Muscle of arm (tissue), 14 donors: ENCODE measurements around the gene ENTPD6. TPM values are rescaled to one million over a fixed set of nuclear protein-coding genes. Genes with fewer than 3 reads are reported as not detected.
A peak's percentile ranks its signal among the peaks of the same experiment; 100 is the strongest.
"Not testable (repeated sequence)": the region's sequence is repeated elsewhere in the genome, so short reads cannot be mapped to it uniquely, and the experiment has no call there.

Source experiments
- DNase-seq: peaks from one replicate; pipeline ENCODE4 v3.0.0-alpha.2; 2013
- long read RNA-seq, 11 donors: transcript quantifications; one replicate each; lab custom pipeline, GENCODE V29; 2026
- polyA plus RNA-seq, 12 donors: library from polyadenylated mRNA; unstranded; fragments of 120-200 nt; gene quantifications; one replicate each; pipeline ENCODE4 v1.2.1, GENCODE V29; 2013; ENCODE audit not compliant: insufficient read length in 12 of 12

Gene ENTPD6
- polyA plus RNA-seq: 10 to 100 TPM in 11 of 12 donors, not detected in 1; 25.2 to 73.1 (median 31.2) TPM
- long read RNA-seq, donor 1, partial matches to known transcripts: 0 of 12 reads
- long read RNA-seq, donor 1, other reads (novel, unspliced or antisense): 0 of 12 reads
- long read RNA-seq, donor 2, transcript ENTPD6-201 (14 exons, 2,708 nt): major isoform, 5 of 8 reads
- long read RNA-seq, donor 2, partial matches to known transcripts: 0 of 8 reads
- long read RNA-seq, donor 2, other reads (novel, unspliced or antisense): 0 of 8 reads
- long read RNA-seq, donor 3, partial matches to known transcripts: 0 of 2 reads
- long read RNA-seq, donor 3, other reads (novel, unspliced or antisense): 0 of 2 reads
- long read RNA-seq, donor 4, partial matches to known transcripts: 0 of 3 reads
- long read RNA-seq, donor 4, other reads (novel, unspliced or antisense): 0 of 3 reads
- long read RNA-seq, donor 5, partial matches to known transcripts: 0 of 7 reads
- long read RNA-seq, donor 5, other reads (novel, unspliced or antisense): 0 of 7 reads
- long read RNA-seq, donor 6, partial matches to known transcripts: 0 of 1 reads
- long read RNA-seq, donor 6, other reads (novel, unspliced or antisense): 0 of 1 reads
- long read RNA-seq, donor 7, partial matches to known transcripts: 0 of 3 reads
- long read RNA-seq, donor 7, other reads (novel, unspliced or antisense): 0 of 3 reads
- long read RNA-seq, donor 8, transcript ENTPD6-201 (14 exons, 2,708 nt): major isoform, 6 of 20 reads
- long read RNA-seq, donor 8, partial matches to known transcripts: 11 of 20 reads
- long read RNA-seq, donor 8, other reads (novel, unspliced or antisense): 0 of 20 reads
- long read RNA-seq, donor 9: 0 reads
- long read RNA-seq, donor 10, partial matches to known transcripts: 0 of 7 reads
- long read RNA-seq, donor 10, other reads (novel, unspliced or antisense): 0 of 7 reads
- long read RNA-seq, donor 11, partial matches to known transcripts: 0 of 6 reads
- long read RNA-seq, donor 11, other reads (novel, unspliced or antisense): 0 of 6 reads

DNA sequence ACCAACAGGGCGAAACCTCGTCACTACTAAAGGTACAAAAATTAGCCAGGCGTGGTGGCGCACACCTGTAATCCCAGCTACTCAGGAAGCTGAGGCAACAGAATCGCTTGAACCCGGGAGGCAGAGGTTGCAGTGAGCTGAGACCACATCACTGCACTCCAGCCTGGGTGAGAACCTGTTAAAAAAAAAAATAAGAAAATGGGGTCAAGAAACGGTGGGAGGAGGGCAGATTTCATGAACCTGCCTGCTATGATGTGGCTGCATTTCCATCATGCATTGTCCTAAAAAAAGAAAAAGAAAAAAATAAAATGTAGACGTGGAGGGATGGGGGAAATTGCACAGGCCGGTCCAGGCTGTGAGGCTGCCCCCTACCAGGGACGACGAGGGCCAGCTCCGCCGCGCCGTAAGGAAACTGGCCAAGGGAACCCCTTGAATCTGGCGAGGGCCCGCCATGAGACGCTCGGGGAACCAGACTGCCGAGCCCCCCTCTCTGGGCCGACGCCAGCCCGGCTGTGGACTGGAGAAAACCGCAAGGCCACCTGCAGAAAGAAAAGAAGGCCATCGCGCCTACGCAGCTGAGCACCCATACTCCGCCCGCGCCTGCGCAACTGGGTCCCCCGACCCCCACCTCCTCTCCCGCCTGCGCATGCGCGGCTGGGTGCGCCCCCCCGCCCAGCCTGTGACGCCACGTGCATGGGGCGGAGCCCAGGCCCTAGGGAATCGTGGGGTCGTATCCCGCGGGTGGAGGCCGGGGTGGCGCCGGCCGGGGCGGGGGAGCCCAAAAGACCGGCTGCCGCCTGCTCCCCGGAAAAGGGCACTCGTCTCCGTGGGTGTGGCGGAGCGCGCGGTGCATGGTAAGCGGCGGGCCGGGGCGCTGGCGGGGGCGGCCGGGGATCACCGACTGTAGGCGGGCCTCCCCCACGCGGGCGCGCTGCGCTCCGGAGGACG, at the start of gene ENTPD6:
Gene ENTPD6 (plus strand): TSS at position 699 of the 948 bp plus-strand sequence. CDS start 10,825 bp downstream, outside the sequence.
- DNase-seq: peak; percentile 92

- no peak for DNase-seq
These were observed 48.5 kb upstream of the ENTPD6 start for GRCh38 chr20:25146976-25147375.

GRCh38 chr20:25147716-25148115, 47.8 kb upstream of the ENTPD6 start:
- no peak for DNase-seq

DNA sequence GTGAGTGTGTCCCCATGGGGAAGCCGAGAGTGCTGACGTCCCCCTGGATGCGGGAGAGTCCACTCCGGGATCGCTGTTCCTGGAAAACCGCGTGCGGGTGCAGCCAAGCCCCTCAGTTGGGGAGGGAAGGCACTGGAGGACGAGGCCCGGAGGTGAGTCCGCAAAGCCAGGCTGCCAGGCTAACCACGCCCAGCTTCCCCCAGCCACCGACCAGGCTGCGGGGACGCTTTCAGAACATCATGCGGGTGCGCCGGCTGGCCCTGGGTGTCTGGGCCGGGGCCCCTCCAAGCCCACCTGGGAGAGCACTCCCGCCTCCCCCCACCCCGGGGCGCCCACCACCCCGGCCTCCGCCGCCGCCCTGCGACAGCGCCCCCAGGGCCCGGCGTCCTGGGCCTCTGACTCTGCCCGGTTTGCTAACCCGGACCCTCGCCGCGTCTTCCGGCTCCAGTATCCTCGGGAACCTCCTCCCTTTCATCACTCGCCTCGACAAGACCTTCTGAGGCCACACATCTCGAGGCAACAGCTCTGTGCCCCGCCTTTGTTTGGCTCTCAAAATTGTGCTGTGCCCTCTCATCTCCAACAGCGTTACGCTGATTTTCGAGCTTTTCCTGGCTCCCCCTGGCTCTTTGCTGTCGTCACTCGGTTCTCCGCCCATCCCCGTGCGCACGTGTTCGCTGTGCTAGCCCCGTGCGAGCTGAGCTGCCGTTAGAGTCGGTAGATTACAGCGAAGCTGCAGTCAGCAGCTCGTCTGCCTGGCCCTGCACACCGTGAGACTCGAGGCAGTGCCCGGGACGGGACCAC, 47.1 kb upstream of the ENTPD6 start:
- peak; percentile 34 for DNase-seq

GRCh38 chr20:25148982-25149846, 46.3 kb upstream of the ENTPD6 start:
- DNase-seq: no peak

DNA sequence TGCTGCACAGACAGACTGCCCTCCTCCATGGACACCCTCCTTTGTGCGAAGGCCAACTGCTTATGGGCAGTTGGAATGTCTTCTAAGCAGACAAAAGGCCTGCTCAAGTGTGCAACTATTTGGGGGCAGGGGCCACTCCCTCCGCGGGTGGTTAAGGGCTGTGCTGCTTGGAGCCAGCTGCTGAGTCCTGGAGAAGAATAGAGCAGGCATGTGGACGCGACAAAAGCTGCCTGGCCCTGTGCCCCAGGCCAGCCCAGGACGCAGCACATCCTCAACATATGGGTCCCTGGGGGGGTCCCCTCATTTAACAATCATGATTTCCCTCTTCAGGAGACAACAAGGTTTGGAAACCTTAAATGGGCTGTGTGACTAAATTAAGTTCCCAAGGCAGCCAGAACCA, 45.5 kb upstream of the ENTPD6 start:
- DNase-seq: no peak

DNA sequence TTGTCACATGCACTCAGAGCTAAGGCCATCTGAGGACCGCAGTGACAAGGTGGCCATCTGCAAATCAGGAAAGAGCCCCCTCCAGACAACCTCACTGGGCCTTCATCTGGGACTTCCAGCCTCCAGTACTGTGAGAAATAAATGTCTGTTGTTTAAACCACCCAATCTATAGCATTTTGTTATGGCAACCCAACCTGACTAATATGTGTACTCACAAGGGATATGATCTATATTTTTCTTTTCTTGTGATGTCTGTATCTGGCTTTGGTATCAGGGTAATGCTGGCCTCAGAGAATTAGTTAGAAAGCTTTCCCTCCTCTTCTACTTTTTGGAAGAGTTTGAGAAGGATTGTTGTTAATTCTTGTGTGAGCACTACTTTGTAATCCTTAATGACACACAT, 37.5 kb upstream of the ENTPD6 start:
- DNase-seq: no peak

DNA sequence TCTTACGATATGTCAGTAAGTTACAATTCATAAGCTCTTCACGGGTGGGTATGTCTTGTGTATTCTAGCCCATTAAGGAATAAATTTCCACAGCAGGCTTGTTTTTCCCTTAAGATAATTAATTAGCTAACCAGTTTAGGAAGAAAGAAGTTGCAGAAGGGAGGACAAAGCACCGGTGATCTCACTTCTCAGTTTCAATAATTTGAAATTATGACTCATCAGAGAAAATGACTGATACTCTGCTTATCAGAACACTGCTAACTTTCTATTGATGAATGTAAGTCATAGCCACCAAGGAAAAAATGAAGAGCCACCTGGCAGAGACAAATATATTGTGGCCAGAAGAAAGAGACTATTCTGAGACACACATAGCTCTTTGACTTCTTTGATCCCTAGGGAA, 35.0 kb upstream of the ENTPD6 start:
- no peak for DNase-seq

DNA sequence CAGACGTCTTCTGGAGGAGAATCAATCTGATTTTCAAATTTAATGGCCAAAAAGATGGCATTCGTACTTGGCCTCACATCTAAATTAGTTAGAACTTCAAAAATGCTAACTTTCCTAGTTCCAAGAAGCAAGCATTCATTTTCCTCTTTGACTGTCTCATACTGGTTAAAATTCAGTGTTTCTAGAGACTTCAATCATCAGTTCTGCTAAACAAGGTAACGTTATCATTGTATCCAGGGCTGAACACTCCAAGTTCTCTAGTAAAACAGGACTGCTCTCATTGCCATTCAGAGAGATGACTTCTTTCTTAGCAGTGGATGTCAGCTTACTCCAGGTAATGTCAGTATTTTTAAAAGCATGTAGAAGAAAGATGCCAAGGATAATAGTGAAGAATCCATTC, 34.6 kb upstream of the ENTPD6 start:
- DNase-seq: no peak

DNA sequence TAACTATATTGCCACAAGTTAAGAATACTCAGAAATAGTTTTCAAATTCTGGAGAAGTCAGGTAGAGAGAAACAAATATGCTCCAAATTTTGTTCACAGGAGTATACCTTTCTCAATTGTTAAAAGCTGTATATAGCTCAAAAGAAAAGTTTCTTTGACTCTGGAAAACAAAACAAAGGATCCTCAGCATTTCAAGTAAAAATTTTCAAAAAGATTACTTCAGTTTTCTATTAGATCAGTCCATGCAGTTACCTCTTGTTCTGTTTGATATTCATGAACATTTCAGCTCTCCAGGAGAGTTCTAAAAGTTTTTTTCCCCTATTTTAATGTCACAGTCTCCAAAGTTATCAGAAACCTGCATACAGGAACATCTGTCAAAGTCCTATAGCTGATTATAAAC, 30.4 kb upstream of the ENTPD6 start:
- no peak for DNase-seq

DNA sequence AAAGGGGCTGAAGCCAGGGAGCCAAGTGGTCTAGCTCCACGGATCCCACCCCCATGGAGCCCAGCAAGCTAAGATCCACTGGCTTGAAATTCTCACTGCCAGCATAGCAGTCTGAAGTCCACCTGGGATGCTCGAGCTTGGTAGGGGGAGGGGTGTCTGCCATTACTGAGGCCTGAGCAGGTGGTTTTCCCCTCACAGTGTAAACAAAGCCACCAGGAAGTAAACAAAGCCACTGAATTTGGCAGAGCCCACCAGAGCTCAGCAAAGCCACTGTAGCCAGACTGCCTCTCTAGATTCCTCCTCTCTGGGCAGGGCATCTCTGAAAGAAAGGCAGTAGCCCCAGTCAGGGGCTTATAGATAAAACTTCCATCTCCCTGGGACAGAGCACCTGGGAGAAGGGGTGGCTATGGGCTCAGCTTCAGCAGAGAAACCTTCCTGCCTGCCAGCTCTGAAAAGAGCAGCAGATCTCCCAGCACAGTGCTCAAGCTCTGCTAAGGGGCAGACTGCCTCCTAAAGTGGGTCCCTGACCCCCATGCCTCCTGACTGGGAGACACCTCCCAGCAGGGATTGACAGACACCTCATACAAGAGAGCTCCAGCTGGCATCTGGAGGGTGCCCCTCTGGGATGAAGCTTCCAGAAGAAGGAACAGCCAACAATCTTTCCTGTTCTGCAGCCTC, 29.3 kb upstream of the ENTPD6 start:
- DNase-seq: not testable (repeated sequence)

DNA sequence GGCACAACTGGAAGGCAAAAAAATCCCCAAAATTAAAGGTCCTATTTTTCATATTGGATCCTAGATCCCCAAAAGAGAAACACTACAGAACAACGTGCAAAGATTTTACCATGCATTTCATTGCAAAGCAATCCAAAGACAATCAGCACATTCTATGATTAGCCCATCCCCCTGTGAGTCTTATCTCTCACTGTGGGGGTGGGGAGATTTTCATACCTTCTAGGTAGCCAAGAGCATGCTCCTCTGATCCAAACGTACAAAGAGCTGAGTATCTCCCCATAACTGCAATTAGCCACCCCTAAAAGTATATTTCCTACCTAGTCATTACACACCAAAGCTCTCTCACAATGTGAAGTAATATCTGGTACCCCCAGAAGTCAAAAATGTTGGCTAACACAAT, 22.2 kb upstream of the ENTPD6 start:
- no peak for DNase-seq

DNA sequence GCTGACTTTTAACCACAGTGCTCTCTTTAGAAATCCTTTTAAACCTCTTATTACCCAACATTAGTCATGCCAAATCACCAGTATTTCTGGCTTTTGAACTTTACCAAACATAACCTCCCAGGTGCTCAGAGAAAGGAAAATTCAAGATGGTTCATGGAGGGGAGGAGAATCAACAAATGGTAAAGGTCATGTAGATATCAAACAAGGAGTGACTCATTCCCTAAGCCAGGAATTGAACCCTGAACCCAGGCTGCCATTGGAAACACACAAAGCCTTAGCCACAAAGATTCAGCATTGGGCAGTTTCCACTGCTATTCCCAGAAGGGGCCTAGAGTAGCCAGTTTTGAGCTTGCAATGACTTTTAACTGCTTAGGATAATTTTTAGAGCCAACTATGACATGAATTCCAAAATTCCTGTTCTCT, 21.6 kb upstream of the ENTPD6 start:
- DNase-seq: no peak

DNA sequence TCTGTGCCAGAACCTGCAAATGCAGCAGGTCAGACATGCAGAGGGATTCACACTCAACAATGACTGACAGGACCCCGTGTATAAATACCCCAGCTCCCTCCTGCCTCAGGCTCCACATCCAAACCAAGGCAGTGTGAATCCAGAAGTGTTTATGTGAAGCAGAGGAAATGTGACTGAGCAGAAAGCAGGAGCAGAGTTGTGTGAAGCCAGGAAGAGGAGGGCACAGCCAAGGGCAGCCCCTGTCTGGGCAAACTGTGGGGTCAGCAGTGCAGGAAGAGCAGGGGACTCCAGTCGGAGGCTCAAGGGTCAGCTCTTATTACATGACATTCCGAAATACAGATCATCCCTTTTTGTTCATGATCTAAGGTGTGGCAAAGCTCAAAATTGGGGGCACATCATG, 19.3 kb upstream of the ENTPD6 start:
- DNase-seq: no peak

DNA sequence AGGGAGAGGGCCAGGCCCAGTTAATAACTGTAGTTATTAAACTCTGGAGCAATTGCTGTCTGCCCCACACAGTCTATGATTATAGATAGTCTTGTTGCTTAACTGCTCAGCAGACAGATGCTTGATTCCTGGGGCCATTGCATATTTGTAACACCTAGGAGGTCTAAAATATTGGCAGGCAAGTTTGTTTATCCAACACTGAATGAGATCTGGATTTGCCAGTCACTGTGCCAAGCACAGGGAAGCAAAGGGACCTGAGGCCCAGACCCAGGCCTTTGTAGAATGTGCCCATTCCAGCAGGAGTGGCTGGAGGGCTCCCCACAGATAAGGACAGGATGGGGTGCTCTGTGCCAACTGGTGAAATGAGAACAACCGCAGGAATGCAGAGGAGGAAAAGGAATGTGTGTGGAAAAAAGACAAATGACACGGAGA, 17.6 kb upstream of the ENTPD6 start:
- DNase-seq: no peak

GRCh38 chr20:25178563-25179438, 16.7 kb upstream of the ENTPD6 start:
- no peak for DNase-seq

DNA sequence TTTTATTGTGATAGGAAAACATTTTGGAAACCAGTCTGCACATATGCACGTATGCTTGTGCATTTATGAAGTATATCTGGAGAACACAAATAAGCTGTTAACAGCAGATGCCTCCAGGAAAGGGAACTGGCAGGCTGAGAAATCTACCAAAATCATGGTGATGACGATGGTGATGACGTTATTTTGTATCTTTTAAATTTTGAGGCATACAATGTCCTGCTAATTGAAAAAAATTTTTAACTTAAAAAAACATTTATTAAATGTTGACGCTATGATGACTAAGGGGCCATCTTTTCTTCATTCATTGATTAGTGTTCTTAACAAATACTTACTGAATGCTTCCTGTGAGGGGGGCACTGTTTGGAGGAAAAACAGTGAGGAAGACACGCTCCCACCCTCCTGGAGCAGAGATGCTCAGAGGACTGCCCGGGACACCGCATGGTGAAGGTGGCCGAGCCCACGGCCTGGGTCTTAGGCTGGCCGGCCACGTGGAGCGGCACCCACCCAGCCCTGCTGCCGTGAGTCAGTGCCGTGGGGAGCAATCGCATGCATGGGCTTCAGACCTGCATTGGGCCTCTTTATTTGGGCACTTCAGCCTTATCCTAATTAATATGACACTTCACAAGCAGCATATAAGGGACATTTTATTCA, 15.9 kb upstream of the ENTPD6 start:
- DNase-seq: no peak
